ENCODE results near the gene IL5. TPM values are rescaled to one million over a fixed set of nuclear protein-coding genes. Genes with fewer than 3 reads are reported as not detected.

Gene IL5
- total and polyA plus RNA-seq, 2 donors (not counting 1 experiment from before 2014, with no cell fraction given), result not detected

DNA sequence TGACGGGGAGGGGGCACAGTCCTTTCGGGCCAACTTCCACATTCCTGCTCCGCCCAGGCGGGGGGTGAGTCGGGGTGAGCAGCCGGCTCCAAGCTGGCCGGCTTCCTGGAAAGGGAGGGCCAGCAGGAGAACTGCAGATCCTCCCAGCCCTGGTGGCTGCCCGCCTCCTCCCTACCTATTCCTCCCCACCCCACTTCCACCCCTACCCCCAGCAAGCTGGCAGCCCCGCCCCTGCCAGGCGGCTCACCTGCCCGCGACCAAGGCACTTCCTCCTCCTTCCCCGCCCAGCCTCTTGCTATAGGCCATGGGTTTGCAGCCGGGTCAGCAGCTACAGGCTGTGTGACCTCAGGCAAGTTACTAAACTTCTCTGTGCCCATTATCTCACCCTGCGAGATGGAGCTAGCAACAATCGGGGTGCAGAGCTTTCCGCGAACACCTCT, 47.1 kb downstream of the IL5 start:
- intact Hi-C loops (cut with micrococcal nuclease), result loop anchor here (1.0 to 10.0 kb wide), 3 partner anchors 77 to 861 kb away; partner anchors contain the start of gene RAPGEF6
- no peaks in the 10 kb centered on the region for H3K9me3 Mint-ChIP-seq (ENCODE audit: insufficient read depth)
- 0% methylated on average over 13 of the region's 18 CpGs for WGBS (ENCODE audit: insufficient coverage)

More for the DNA sequence above, 47.1 kb downstream of the IL5 start:
- Histone ChIP-seq H3K36me3 (replicated peaks in 1 of 2; ENCODE audit: control extremely low read depth in 1 of 2, control insufficient read depth in 1 of 2, extremely low read depth in 1 of 2, insufficient read depth in 2 of 2, low read length in 1 of 2) (no peaks in the 10 kb centered on the region), H3K9me3 (ENCODE audit: control extremely low read depth in 1 of 3, control insufficient read depth in 2 of 3, insufficient read depth in 1 of 3, low read length in 2 of 3) (no peaks in the 10 kb centered on the region), H3K4me2 (replicated peaks; ENCODE audit: low read depth, low read length, poor library complexity, severe bottlenecking) (peak overlapping the region; percentile 96), H4K20me1 (ENCODE audit: control insufficient read depth, insufficient read depth, low read length, poor library complexity, severe bottlenecking) (no peaks in the 10 kb centered on the region), H3K27me3 (replicated peaks in 1 of 4; ENCODE audit: control extremely low read depth in 1 of 4, control insufficient read depth in 3 of 4, insufficient read depth in 4 of 4, low read length in 3 of 4) (no peaks in the 10 kb centered on the region), H3K27ac (ENCODE audit: low read length in 2 of 2) (peak overlapping the region; percentile 85 to 95), H3K4me3 (ENCODE audit: control extremely low read depth in 1 of 5, extremely low read depth in 1 of 5, insufficient read depth in 1 of 5, low read depth in 2 of 5, low read length in 4 of 5) (peak overlapping the region; percentile 12 to 91 (median 84)), H3K4me1 (ENCODE audit: control insufficient read depth in 2 of 2, insufficient read depth in 2 of 2, low read length in 2 of 2) (peaks cover 52 to 61% of the 10 kb centered on the region in 2 donors), H3K9ac (ENCODE audit: low read length) (peak overlapping the region; percentile 88), H2AFZ (ENCODE audit: insufficient read depth, low read depth, low read length, poor library complexity, severe bottlenecking) (peak overlapping the region; percentile 90), H3K79me2 (ENCODE audit: control insufficient read depth, insufficient read depth, low read length) (peaks cover 27% of the 10 kb centered on the region)
- TF ChIP-seq, protein P1, sequence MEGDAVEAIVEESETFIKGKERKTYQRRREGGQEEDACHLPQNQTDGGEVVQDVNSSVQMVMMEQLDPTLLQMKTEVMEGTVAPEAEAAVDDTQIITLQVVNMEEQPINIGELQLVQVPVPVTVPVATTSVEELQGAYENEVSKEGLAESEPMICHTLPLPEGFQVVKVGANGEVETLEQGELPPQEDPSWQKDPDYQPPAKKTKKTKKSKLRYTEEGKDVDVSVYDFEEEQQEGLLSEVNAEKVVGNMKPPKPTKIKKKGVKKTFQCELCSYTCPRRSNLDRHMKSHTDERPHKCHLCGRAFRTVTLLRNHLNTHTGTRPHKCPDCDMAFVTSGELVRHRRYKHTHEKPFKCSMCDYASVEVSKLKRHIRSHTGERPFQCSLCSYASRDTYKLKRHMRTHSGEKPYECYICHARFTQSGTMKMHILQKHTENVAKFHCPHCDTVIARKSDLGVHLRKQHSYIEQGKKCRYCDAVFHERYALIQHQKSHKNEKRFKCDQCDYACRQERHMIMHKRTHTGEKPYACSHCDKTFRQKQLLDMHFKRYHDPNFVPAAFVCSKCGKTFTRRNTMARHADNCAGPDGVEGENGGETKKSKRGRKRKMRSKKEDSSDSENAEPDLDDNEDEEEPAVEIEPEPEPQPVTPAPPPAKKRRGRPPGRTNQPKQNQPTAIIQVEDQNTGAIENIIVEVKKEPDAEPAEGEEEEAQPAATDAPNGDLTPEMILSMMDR (IDR thresholded peaks at IDR 0.05), result no peak
- TF ChIP-seq EZH2 (IDR thresholded peaks at IDR 0.05; ENCODE audit: borderline replicate concordance, insufficient read depth, low read depth, low read length, poor library complexity, severe bottlenecking), result no peak
- peaks cover 71% of the 10 kb centered on the region for H3K4me1 Mint-ChIP-seq
- ATAC-seq (ENCODE audit: low read depth) (peak; percentile 58), DNase-seq (peak; percentile 89)
- peak overlapping the region; percentile 97 for H3K27ac Mint-ChIP-seq
- H3K4me3 Mint-ChIP-seq, result peak overlapping the region; percentile 97
- ChIA-PET CTCF (interaction anchor here (0.8 to 13.8 kb wide), 17 partner anchors 8 to 324 kb away, joined by 3 to 528 read pairs (median 9); no protein-coding TSS in a partner anchor), POLR2A (interaction anchor here (0.5 to 4.7 kb wide), 24 partner anchors 8 to 1343 kb away, joined by 3 to 59 read pairs (median 7); partner anchors contain the start of genes P4HA2, RAD50 and SLC22A5)
- no peaks in the 10 kb centered on the region for H3K27me3 Mint-ChIP-seq

All from B cell (primary cell).